Gastrocnemius medialis (tissue), 4 donors: ENCODE results near the gene RPS14. TPM values are rescaled to one million over a fixed set of nuclear protein-coding genes. Genes with fewer than 3 reads are reported as not detected.
"Not testable (repeated sequence)": the region's sequence is repeated elsewhere in the genome, so short reads cannot be mapped to it uniquely, and the experiment has no call there.

Experiments
- ATAC-seq, 2 donors: fragments of 150-250 bp; one replicate each; pipeline ENCODE4 v1.9.1; 2016
- DNase-seq, 2 donors: peaks; one replicate each; pipeline ENCODE4 v3.0.0-alpha.2; 2019
- H3K27ac ChIP-seq, 4 donors: fragments of 200-600 bp; sonication (generic); 1 replicate in 1 of 4; 2 replicates in 3 of 4; pipeline ENCODE4 v1.5.1; 2016 to 2018; ENCODE audit warnings: mild to moderate bottlenecking in 2 of 4, moderate library complexity in 1 of 4
- H3K27me3 ChIP-seq, 3 donors: fragments of 200-600 bp; sonication (generic) in 2 of 3; 1 replicate in 1 of 3; 2 replicates in 2 of 3; pipeline versions ENCODE4 v1.5.1 to v1.6.0; 2016 to 2019; ENCODE audit warnings: mild to moderate bottlenecking in 1 of 3, moderate library complexity in 1 of 3
- H3K36me3 ChIP-seq, 2 donors: fragments of 200-600 bp; sonication (generic) in 1 of 2; one replicate each; pipeline ENCODE4 v1.5.1; 2017 to 2018
- H3K4me1 ChIP-seq, 2 donors: fragments of 200-600 bp; sonication (generic) in 1 of 2; one replicate each; pipeline ENCODE4 v1.5.1; 2016 to 2017; ENCODE audit warnings: mild to moderate bottlenecking in 2 of 2
- H3K4me3 ChIP-seq, 4 donors: fragments of 200-600 bp; sonication (generic) in 3 of 4; 1 replicate in 1 of 4; 2 replicates in 3 of 4; pipeline ENCODE4 v1.5.1; 2016 to 2019; ENCODE audit warnings: mild to moderate bottlenecking in 2 of 4
- H3K9me3 ChIP-seq, 3 donors: fragments of 200-600 bp; sonication (generic) in 2 of 3; 1 replicate in 1 of 3; 2 replicates in 2 of 3; pipeline ENCODE4 v1.5.1; 2016 to 2019
- CTCF ChIP-seq, 5 experiments: fragments of 450-650 bp in 3 of 5; fragments of 200-600 bp in 2 of 5; sonication (generic) in 2 of 5; IDR thresholded peaks in 4 of 5; conservative IDR thresholded peaks in 1 of 5; 1 replicate in 4 of 5; 2 replicates in 1 of 5; pipeline ENCODE4 v1.5.1; 2016 to 2019; ENCODE audit warnings: antibody characterized with exemption in 5 of 5, mild to moderate bottlenecking in 3 of 5, moderate library complexity in 3 of 5
- POLR2A ChIP-seq, 2 donors: fragments of 450-650 bp; IDR thresholded peaks; one replicate each; pipeline ENCODE4 v1.6.1; 2017; ENCODE audit warnings: antibody characterized with exemption in 2 of 2, mild to moderate bottlenecking in 2 of 2, moderate library complexity in 2 of 2
- in situ Hi-C, 4 donors: fragments of 200-750 bp; cut with MboI; loops; one replicate each; pipeline versions ENCODE4 v1.15.0 to v1.8.0; 2017; ENCODE audit warnings: low sequenced_read_pairs in 4 of 4
- intact Hi-C: fragments of 100-400 bp; cut with DNase I; formaldehyde crosslinking; loops from one replicate; pipeline ENCODE4 v1.15.1; 2023; ENCODE audit warnings: low total_unique reads
- total RNA-seq, 4 donors: library from RNA; depleted of rRNA; stranded (reverse); fragments of >200 nt; gene quantifications; one replicate each; pipeline versions ENCODE4 v1.1.0 to v1.2.3, GENCODE V29; 2016

RPS14 gene
- total RNA-seq, 4 donors from 2014 or later: 1,865 to 2,215 (median 2,024) TPM

GRCh38 chr5:150422758-150423157, 26.8 kb downstream of the RPS14 start:
- in situ Hi-C loops: no loop called here
- ATAC-seq (no peak), DNase-seq (no peak)
- Histone ChIP-seq H3K4me3 (no peak overlapping the region), H3K36me3 (no peaks in the 10 kb centered on the region), H3K27me3 (no peaks in the 10 kb centered on the region), H3K4me1 (peaks cover 0 to 2% of the 10 kb centered on the region in 2 donors), H3K9me3 (no peaks in the 10 kb centered on the region), H3K27ac (no peak overlapping the region)
- intact Hi-C loops: no loop called here
- TF ChIP-seq CTCF (IDR thresholded peaks at IDR 0.05 in 4 of 5, conservative IDR thresholded peaks at IDR 0.05 in 1 of 5): no peak
- no peak for TF ChIP-seq POLR2A (IDR thresholded peaks at IDR 0.05)

- intact Hi-C loops: no loop called here
- H3K36me3 ChIP-seq: no peaks in the 10 kb centered on the region
- no peaks in the 10 kb centered on the region for H3K4me1 ChIP-seq
- in situ Hi-C loops: no loop called here
- no peak overlapping the region for H3K27ac ChIP-seq
- ATAC-seq: no peak
- DNase-seq: no peak
- H3K9me3 ChIP-seq: no peaks in the 10 kb centered on the region
- TF ChIP-seq CTCF (IDR thresholded peaks at IDR 0.05 in 4 of 5, conservative IDR thresholded peaks at IDR 0.05 in 1 of 5) (no peak), POLR2A (IDR thresholded peaks at IDR 0.05) (no peak)
- no peaks in the 10 kb centered on the region for H3K27me3 ChIP-seq
- no peak overlapping the region for H3K4me3 ChIP-seq
Measured at GRCh38 chr5:150422075-150422474, 27.5 kb downstream of the RPS14 start.

GRCh38 chr5:150419630-150420270, 29.8 kb downstream of the RPS14 start:
- Histone ChIP-seq H3K36me3 (no peaks in the 10 kb centered on the region), H3K9me3 (no peaks in the 10 kb centered on the region), H3K27me3 (no peaks in the 10 kb centered on the region), H3K4me1 (no peaks in the 10 kb centered on the region), H3K4me3 (no peak overlapping the region), H3K27ac (no peak overlapping the region)
- intact Hi-C loops (no loop called here), in situ Hi-C loops (no loop called here)
- ATAC-seq: no peak
- no peak for TF ChIP-seq CTCF (IDR thresholded peaks at IDR 0.05 in 4 of 5, conservative IDR thresholded peaks at IDR 0.05 in 1 of 5)
- no peak for TF ChIP-seq POLR2A (IDR thresholded peaks at IDR 0.05)
- DNase-seq: no peak

- H3K4me1 ChIP-seq, intact Hi-C loops, H3K4me3 ChIP-seq, in situ Hi-C loops, H3K27me3 ChIP-seq, H3K36me3 ChIP-seq, H3K9me3 ChIP-seq, DNase-seq, ATAC-seq: not testable (repeated sequence)
- peak overlapping the region; percentile 63 to 83 (median 78) for H3K27ac ChIP-seq
Measured at GRCh38 chr5:150413902-150414790, 35.4 kb downstream of the RPS14 start.

- no peak for DNase-seq
- Histone ChIP-seq H3K27ac (peak overlapping the region; percentile 63 to 83 (median 78)), H3K4me3 (peak overlapping the region in 3 of 4 donors; percentile 49 to 56 (median 51)), H3K9me3 (no peaks in the 10 kb centered on the region), H3K4me1 (peaks cover 6 to 10% of the 10 kb centered on the region in 2 donors), H3K36me3 (no peaks in the 10 kb centered on the region), H3K27me3 (no peaks in the 10 kb centered on the region)
- TF ChIP-seq CTCF (IDR thresholded peaks at IDR 0.05 in 4 of 5, conservative IDR thresholded peaks at IDR 0.05 in 1 of 5): no peak
- TF ChIP-seq POLR2A (IDR thresholded peaks at IDR 0.05): no peak
- no peak for ATAC-seq
- intact Hi-C loops: no loop called here
- in situ Hi-C loops: no loop called here
Measured at GRCh38 chr5:150413176-150413901, 36.2 kb downstream of the RPS14 start.
